Tibial nerve (tissue), 4 donors: Measurements from ENCODE around the gene TJAP1.

ENCODE experiments used
- CTCF ChIP-seq, 5 experiments: fragments of 200-600 bp in 3 of 5; fragments of 450-650 bp in 2 of 5; sonication (generic) in 3 of 5; IDR thresholded peaks; one replicate each; pipeline ENCODE4 v1.5.1; 2016 to 2019; ENCODE audit warnings: antibody characterized with exemption in 5 of 5, mild to moderate bottlenecking in 3 of 5, moderate library complexity in 2 of 5
- EP300 ChIP-seq, 2 donors: sonication (generic); formaldehyde crosslinking; IDR thresholded peaks; one replicate each; pipeline ENCODE4 v1.6.1; 2017; ENCODE audit warnings: antibody characterized with exemption in 2 of 2, mild to moderate bottlenecking in 1 of 2
- POLR2A ChIP-seq, 2 donors: fragments of 450-650 bp; IDR thresholded peaks; one replicate each; pipeline ENCODE4 v1.6.1; 2017; ENCODE audit warnings: antibody characterized with exemption in 2 of 2, mild to moderate bottlenecking in 2 of 2, moderate library complexity in 2 of 2

GRCh38 chr6:43516367-43516696 is 39.0 kb downstream of the TJAP1 start:
- TF ChIP-seq CTCF (IDR thresholded peaks at IDR 0.05) (no peak), POLR2A (IDR thresholded peaks at IDR 0.05) (no peak), EP300 (IDR thresholded peaks at IDR 0.05) (no peak)
